Liver (tissue), 9 donors: Measurements from ENCODE around the gene SHANK2. TPM values are rescaled to one million over a fixed set of nuclear protein-coding genes. Genes with fewer than 3 reads are reported as not detected.

Experiments
- DNase-seq: peaks from one replicate; pipeline ENCODE4 v3.0.0-alpha.2; 2017; ENCODE audit warnings: low spot score
- H3K27ac ChIP-seq, 2 donors: one replicate each; pipeline ENCODE4 v1.7.0; 2013; ENCODE audit warnings: inconsistent platforms in 2 of 2, low read length in 2 of 2, control low read depth in 1 of 2, low read depth in 1 of 2, mild to moderate bottlenecking in 1 of 2
- H3K27me3 ChIP-seq, 4 donors: one replicate each; pipeline versions ENCODE4 v1.6.1 to v1.7.0; 2013; ENCODE audit warnings: low read length in 3 of 4, inconsistent platforms in 1 of 4, mild to moderate bottlenecking in 1 of 4, moderate library complexity in 1 of 4; ENCODE audit not compliant: control insufficient read depth in 4 of 4, insufficient read depth in 4 of 4
- H3K36me3 ChIP-seq, 4 donors: one replicate each; pipeline versions ENCODE4 v1.6.1 to v1.7.0; 2013; ENCODE audit warnings: low read length in 3 of 4, mild to moderate bottlenecking in 3 of 4, low read depth in 1 of 4, moderate library complexity in 1 of 4; ENCODE audit not compliant: control insufficient read depth in 4 of 4, insufficient read depth in 3 of 4
- H3K4me1 ChIP-seq, 4 donors: one replicate each; pipeline versions ENCODE4 v1.6.1 to v1.7.0; 2013; ENCODE audit warnings: low read length in 3 of 4, mild to moderate bottlenecking in 3 of 4, moderate library complexity in 1 of 4; ENCODE audit not compliant: control insufficient read depth in 4 of 4, insufficient read depth in 4 of 4
- H3K4me3 ChIP-seq, 3 donors: one replicate each; pipeline versions ENCODE4 v1.6.1 to v1.7.0; 2013; ENCODE audit warnings: low read length in 3 of 3, control low read depth in 1 of 3, low read depth in 1 of 3, mild to moderate bottlenecking in 1 of 3
- H3K9ac ChIP-seq, 2 donors: one replicate each; pipeline ENCODE4 v1.7.0; 2013; ENCODE audit warnings: low read length in 2 of 2, mild to moderate bottlenecking in 2 of 2, moderate library complexity in 2 of 2, control low read depth in 1 of 2, low read depth in 1 of 2
- H3K9me3 ChIP-seq, 4 donors: one replicate each; pipeline versions ENCODE4 v1.6.1 to v1.7.0; 2013; ENCODE audit warnings: low read length in 3 of 4; ENCODE audit not compliant: control insufficient read depth in 4 of 4
- EGR1 ChIP-seq, 2 donors: IDR thresholded peaks; 2 replicates each; pipeline ENCODE4 v1.6.1; 2016 to 2018; ENCODE audit warnings: antibody characterized with exemption in 2 of 2, low read depth in 2 of 2
- FOXA1 ChIP-seq: IDR thresholded peaks from 2 replicates; pipeline ENCODE4 v1.6.1; 2016; ENCODE audit warnings: antibody characterized with exemption
- FOXA2 ChIP-seq: IDR thresholded peaks from 2 replicates; pipeline ENCODE4 v1.6.1; 2016; ENCODE audit warnings: antibody characterized with exemption
- GABPA ChIP-seq, 2 donors: IDR thresholded peaks in 1 of 2; conservative IDR thresholded peaks in 1 of 2; 2 replicates each; pipeline ENCODE4 v1.6.1; 2016; ENCODE audit warnings: antibody characterized with exemption in 2 of 2, mild to moderate bottlenecking in 1 of 2, moderate library complexity in 1 of 2
- HNF4A ChIP-seq, 2 donors: conservative IDR thresholded peaks; 2 replicates each; pipeline ENCODE4 v1.6.1; 2016; ENCODE audit warnings: antibody characterized with exemption in 2 of 2, mild to moderate bottlenecking in 2 of 2
- HNF4G ChIP-seq: IDR thresholded peaks from 2 replicates; pipeline ENCODE4 v1.6.1; 2016; ENCODE audit warnings: antibody characterized with exemption
- JUND ChIP-seq, 2 donors: IDR thresholded peaks; 2 replicates each; pipeline ENCODE4 v1.6.1; 2016; ENCODE audit warnings: antibody characterized with exemption in 2 of 2
- NR2F2 ChIP-seq: IDR thresholded peaks from 2 replicates; pipeline ENCODE4 v1.6.1; 2016; ENCODE audit warnings: antibody characterized with exemption
- RAD21 ChIP-seq, 2 donors: IDR thresholded peaks; 2 replicates each; pipeline ENCODE4 v1.6.1; 2016; ENCODE audit warnings: antibody characterized with exemption in 2 of 2, mild to moderate bottlenecking in 2 of 2
- REST ChIP-seq: IDR thresholded peaks from 2 replicates; pipeline ENCODE4 v1.6.1; 2016; ENCODE audit warnings: antibody characterized with exemption, mild to moderate bottlenecking
- RXRA ChIP-seq, 2 donors: IDR thresholded peaks; 2 replicates each; pipeline ENCODE4 v1.6.1; 2017 to 2018; ENCODE audit warnings: antibody characterized with exemption in 2 of 2, mild to moderate bottlenecking in 1 of 2
- SP1 ChIP-seq: IDR thresholded peaks from 2 replicates; pipeline ENCODE4 v1.6.1; 2018; ENCODE audit warnings: antibody characterized with exemption, mild to moderate bottlenecking
- TAF1 ChIP-seq: conservative IDR thresholded peaks from 2 replicates; pipeline ENCODE4 v1.6.1; 2016; ENCODE audit warnings: antibody characterized with exemption, mild to moderate bottlenecking
- YY1 ChIP-seq: IDR thresholded peaks from 2 replicates; pipeline ENCODE4 v1.6.1; 2016; ENCODE audit warnings: antibody characterized with exemption, mild to moderate bottlenecking
- WGBS: extraction: QIAGEN DNeasy Blood & Tissue Kit; methylation state at CpG from one replicate; pipeline ENCODE4 v1.1.7; 2013; 5-methylcytosine and 5-hydroxymethylcytosine counted together
- polyA plus RNA-seq, 2 donors: library from polyadenylated mRNA; stranded (reverse) in 1 of 2; unstranded in 1 of 2; fragments of 200-250 nt in 1 of 2; fragments of >200 nt in 1 of 2; fragmentation: Nextera tagmentation in 1 of 2; extraction: Ambion mirVana in 1 of 2; gene quantifications; one replicate each; pipeline versions ENCODE4 v1.2.1 to v1.2.3, GENCODE V29; 2013 to 2015
- total RNA-seq, 2 donors: library from RNA; depleted of rRNA; stranded (reverse); fragments of >200 nt; gene quantifications; one replicate each; pipeline ENCODE4 v1.2.3, GENCODE V29; 2014
- TF ChIP-seq, protein P1 (sequence below): fragments of 150-350 bp; IDR thresholded peaks from 2 replicates; pipeline ENCODE4 v1.5.1; 2017; ENCODE audit warnings: improper control_type of control experiment, low read depth, low read length; ENCODE audit not compliant: missing input control
- donor health status: healthy.
- donor health status: healthy.
- donor health status: healthy.
- donor health status: healthy.
- donor health status: healthy.

The SHANK2 gene
- total RNA-seq = 10 to 100 TPM; 15.8 to 36.4 TPM
- polyA plus RNA-seq = 1 to 10 TPM; 5.4 to 9.0 TPM

- TF ChIP-seq JUND (IDR thresholded peaks at IDR 0.05) = no peak
- no peak for TF ChIP-seq REST
- TF ChIP-seq EGR1 (IDR thresholded peaks at IDR 0.05; ENCODE audit: low read depth in 2 of 2) = no peak
- TF ChIP-seq HNF4A (conservative IDR thresholded peaks at IDR 0.05) = no peak
- TF ChIP-seq RAD21 (IDR thresholded peaks at IDR 0.05) = no peak
- no peak for TF ChIP-seq NR2F2
- Histone ChIP-seq H3K27me3 (no peaks in the 10 kb centered on the region), H3K9ac (peak within 1 kb of the TSS; percentile 43 to 82), H3K27ac (peak within 1 kb of the TSS; percentile 91 to 95), H3K9me3 (no peaks in the 10 kb centered on the region), H3K4me1 (peaks cover 9 to 43% (median 33%) of the 10 kb centered on the region in 4 donors), H3K4me3 (peak within 1 kb of the TSS; percentile 75 to 89 (median 76)), H3K36me3 (no peaks in the 10 kb centered on the region)
- DNase-seq = no peak
- WGBS = under 1% methylated on average over 70 of the region's 70 CpGs
These were observed at the start of gene SHANK2 for GRCh38 chr11:71252269-71252769. TSS of gene SHANK2 (minus strand) at chr11:71252577. CDS start at chr11:71147326, 105,251 bp downstream.

GRCh38 chr11:71301858-71302533, 49.6 kb upstream of the SHANK2 start:
- TF ChIP-seq HNF4A (conservative IDR thresholded peaks at IDR 0.05) = no peak
- TF ChIP-seq HNF4G = no peak
- TF ChIP-seq RXRA (IDR thresholded peaks at IDR 0.05) = no peak
- no peak for TF ChIP-seq SP1
- TF ChIP-seq FOXA2 = no peak
- no peak for TF ChIP-seq GABPA (IDR thresholded peaks at IDR 0.05 in 1 of 2, conservative IDR thresholded peaks at IDR 0.05 in 1 of 2)
- TF ChIP-seq NR2F2 = no peak
- TF ChIP-seq RAD21 (IDR thresholded peaks at IDR 0.05) = no peak
- no peak for TF ChIP-seq YY1
- no peak overlapping the region for H3K9ac ChIP-seq
- 79% methylated on average over 17 of the region's 17 CpGs for WGBS
- no peaks in the 10 kb centered on the region for H3K36me3 ChIP-seq
- no peak overlapping the region for H3K27ac ChIP-seq
- peaks cover 1 to 7% (median 6%) of the 10 kb centered on the region in 4 donors for H3K4me1 ChIP-seq
- peak; percentile 17 for DNase-seq
- H3K27me3 ChIP-seq = no peaks in the 10 kb centered on the region
- no peak overlapping the region for H3K4me3 ChIP-seq
- H3K9me3 ChIP-seq = no peaks in the 10 kb centered on the region

GRCh38 chr11:71301046-71301857, 48.9 kb upstream of the SHANK2 start:
- DNase-seq = peak; percentile 12
- Histone ChIP-seq H3K27ac (no peak overlapping the region), H3K36me3 (no peaks in the 10 kb centered on the region), H3K4me1 (peaks cover 0 to 2% (median 2%) of the 10 kb centered on the region in 4 donors), H3K27me3 (no peaks in the 10 kb centered on the region), H3K9me3 (no peaks in the 10 kb centered on the region), H3K9ac (no peak overlapping the region), H3K4me3 (no peak overlapping the region)
- 89% methylated on average over 19 of the region's 19 CpGs for WGBS
- TF ChIP-seq YY1 = no peak
- no peak for TF ChIP-seq RAD21 (IDR thresholded peaks at IDR 0.05)
- no peak for TF ChIP-seq HNF4A (conservative IDR thresholded peaks at IDR 0.05)
- TF ChIP-seq REST = no peak
- TF ChIP-seq, protein P1, sequence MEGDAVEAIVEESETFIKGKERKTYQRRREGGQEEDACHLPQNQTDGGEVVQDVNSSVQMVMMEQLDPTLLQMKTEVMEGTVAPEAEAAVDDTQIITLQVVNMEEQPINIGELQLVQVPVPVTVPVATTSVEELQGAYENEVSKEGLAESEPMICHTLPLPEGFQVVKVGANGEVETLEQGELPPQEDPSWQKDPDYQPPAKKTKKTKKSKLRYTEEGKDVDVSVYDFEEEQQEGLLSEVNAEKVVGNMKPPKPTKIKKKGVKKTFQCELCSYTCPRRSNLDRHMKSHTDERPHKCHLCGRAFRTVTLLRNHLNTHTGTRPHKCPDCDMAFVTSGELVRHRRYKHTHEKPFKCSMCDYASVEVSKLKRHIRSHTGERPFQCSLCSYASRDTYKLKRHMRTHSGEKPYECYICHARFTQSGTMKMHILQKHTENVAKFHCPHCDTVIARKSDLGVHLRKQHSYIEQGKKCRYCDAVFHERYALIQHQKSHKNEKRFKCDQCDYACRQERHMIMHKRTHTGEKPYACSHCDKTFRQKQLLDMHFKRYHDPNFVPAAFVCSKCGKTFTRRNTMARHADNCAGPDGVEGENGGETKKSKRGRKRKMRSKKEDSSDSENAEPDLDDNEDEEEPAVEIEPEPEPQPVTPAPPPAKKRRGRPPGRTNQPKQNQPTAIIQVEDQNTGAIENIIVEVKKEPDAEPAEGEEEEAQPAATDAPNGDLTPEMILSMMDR = no peak
- no peak for TF ChIP-seq EGR1 (IDR thresholded peaks at IDR 0.05; ENCODE audit: low read depth in 2 of 2)
- TF ChIP-seq GABPA (IDR thresholded peaks at IDR 0.05 in 1 of 2, conservative IDR thresholded peaks at IDR 0.05 in 1 of 2) = no peak
- TF ChIP-seq TAF1 = no peak
- TF ChIP-seq FOXA1 = no peak
